IPS-18c (cell line): Measurements from ENCODE around the gene GPR137C.
"Not testable (repeated sequence)": the region's sequence is repeated elsewhere in the genome, so short reads cannot be mapped to it uniquely, and the experiment has no call there.

ENCODE experiments used
- H3K4me3 ChIP-seq: 2 replicates; pipeline ENCODE4 v1.7.0; 2013; ENCODE audit warnings: low read depth, mild to moderate bottlenecking, low read length, moderate library complexity; ENCODE audit not compliant: insufficient read depth
- H3K9me3 ChIP-seq: one replicate; pipeline ENCODE4 v1.6.1; 2013; ENCODE audit warnings: mild to moderate bottlenecking, low read length, moderate library complexity; ENCODE audit not compliant: control insufficient read depth, insufficient read depth

GPR137C gene

GRCh38 chr14:52553002-52553670, 500 bp downstream of the GPR137C start:
- Histone ChIP-seq H3K9me3 (no peaks in the 10 kb centered on the region), H3K4me3 (peak overlapping the region; percentile 71)

- Histone ChIP-seq H3K4me3 (peak overlapping the region; percentile 71), H3K9me3 (no peaks in the 10 kb centered on the region)
These were observed 1.3 kb downstream of the GPR137C start for GRCh38 chr14:52553671-52554575.

- no peaks in the 10 kb centered on the region for H3K9me3 ChIP-seq
- H3K4me3 ChIP-seq, result no peak overlapping the region
These were observed 6.1 kb downstream of the GPR137C start for GRCh38 chr14:52558688-52559087.

DNA sequence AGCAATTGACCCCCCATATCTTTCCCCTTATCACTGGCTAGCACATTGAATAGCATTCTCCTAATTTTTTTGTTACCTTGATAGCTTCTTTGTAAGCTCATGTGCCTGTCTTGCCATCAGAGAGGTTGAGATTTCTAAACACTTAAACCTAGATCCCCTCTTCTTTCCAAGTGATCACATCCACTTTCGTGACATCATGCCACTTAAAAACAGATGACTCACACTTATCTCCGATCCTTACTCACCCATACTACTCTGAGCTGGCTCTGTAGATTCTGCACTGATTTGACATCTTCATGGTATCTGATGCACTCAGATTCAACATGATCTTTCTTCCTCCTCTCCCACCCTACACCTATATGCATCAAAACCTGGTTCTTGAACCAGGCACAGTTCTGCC, 10.5 kb downstream of the GPR137C start:
- Histone ChIP-seq H3K9me3 (no peaks in the 10 kb centered on the region), H3K4me3 (no peak overlapping the region)

DNA sequence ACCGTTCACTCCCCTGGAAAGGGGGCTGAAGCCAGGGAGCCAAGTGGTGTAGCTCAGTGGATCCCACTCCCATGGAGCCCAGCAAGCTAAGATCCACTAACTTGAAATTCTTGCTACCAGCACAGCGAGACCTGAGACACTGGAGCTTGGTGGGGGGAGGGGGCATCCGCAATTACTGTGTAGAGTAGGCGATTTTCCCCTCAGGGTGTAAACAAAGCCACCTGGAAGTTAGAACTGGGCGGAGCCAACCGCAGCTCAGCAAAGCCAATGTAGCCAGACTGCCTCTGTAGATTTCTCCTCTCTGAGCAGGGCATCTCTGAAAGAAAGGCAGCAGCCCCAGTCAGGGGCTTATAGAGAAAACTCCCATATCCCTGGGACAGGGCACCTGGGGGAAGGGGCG, 15.8 kb downstream of the GPR137C start:
- H3K4me3 ChIP-seq, H3K9me3 ChIP-seq: not testable (repeated sequence)

GRCh38 chr14:52575858-52576257, 23.2 kb downstream of the GPR137C start:
- Histone ChIP-seq H3K4me3 (no peak overlapping the region), H3K9me3 (no peaks in the 10 kb centered on the region)

DNA sequence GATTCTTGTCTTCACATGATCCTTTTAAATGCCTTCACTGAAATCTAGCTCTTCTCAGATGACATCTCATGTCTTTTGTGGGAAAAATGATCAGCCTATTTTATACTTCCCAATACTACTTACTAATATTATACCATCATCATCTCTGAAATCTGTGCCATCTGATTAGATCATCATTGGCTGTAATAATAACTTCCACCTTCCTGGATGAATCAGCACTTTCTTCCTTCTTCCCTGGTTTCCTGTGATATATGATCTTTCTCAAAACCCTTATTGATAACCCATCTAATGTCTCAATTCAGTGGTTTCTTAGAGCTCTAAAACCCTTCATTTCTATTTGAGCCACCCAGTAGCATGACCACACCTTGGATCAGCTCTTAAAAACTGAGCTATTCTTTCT, 30.9 kb downstream of the GPR137C start:
- H3K9me3 ChIP-seq, result no peaks in the 10 kb centered on the region
- H3K4me3 ChIP-seq, result no peak overlapping the region

GRCh38 chr14:52589646-52590045, 37.0 kb downstream of the GPR137C start:
- H3K9me3 ChIP-seq, result no peaks in the 10 kb centered on the region
- H3K4me3 ChIP-seq, result no peak overlapping the region

DNA sequence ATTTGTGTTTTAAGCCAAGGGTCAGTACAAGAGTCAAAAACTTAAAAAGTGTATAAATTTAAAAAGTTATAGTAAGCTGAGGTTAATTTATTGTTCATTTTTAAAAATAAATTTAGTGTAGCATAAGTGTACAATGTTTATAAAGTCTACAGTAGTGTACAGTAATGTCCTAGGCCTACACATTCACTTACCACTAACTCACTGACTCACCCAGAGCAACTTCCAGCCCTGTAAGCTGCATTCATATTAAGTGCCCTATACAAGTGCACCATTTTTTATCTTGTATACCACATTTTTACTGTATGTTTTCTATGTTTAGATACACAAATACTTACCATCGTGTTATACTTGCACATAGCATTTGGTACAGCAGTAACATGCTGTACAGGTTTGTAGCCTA, 37.7 kb downstream of the GPR137C start:
- H3K9me3 ChIP-seq, result no peaks in the 10 kb centered on the region
- no peak overlapping the region for H3K4me3 ChIP-seq

DNA sequence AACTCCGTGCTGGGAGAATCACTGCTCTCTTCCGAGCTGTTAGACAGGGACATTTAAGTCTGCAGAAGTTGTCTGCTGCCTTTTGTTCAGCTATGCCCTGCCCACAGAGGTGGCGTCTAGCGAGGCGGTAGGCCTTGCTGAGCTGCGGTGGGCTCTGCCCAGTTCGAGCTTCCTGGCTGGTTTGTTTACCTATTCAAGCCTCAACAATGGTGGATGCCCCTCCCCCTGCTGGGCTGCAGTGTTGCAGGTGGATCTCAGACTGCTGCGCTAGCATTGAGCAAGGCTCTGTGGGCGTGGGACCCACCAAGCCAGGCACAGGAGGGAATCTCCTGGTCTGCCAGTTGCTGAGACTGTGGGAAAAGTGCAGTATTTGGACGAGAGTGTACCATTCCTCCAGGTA, 43.7 kb downstream of the GPR137C start:
- Histone ChIP-seq H3K9me3 (no peaks in the 10 kb centered on the region), H3K4me3 (no peak overlapping the region)

GRCh38 chr14:52596861-52597260, 44.2 kb downstream of the GPR137C start:
- Histone ChIP-seq H3K9me3 (no peaks in the 10 kb centered on the region), H3K4me3 (no peak overlapping the region)

DNA sequence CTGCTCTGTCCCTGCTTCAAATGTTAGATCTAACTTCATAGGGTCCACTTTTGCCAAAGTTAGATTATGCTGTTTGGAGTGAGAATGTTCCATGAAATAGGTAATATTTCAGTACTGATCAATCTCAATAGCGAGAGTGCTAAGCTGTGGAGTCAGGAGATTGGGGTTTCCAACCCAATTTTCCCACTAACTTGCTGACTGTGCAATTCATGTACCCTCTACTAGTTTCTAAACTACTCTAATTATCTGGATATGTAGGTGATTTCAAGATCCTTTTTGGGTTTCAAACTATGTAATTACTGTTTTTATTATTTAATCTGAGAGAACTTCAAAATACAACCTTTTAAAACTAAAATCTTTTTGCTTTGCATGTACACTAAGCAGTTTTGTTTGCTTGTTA, 45.9 kb downstream of the GPR137C start:
- no peak overlapping the region for H3K4me3 ChIP-seq
- H3K9me3 ChIP-seq, result no peaks in the 10 kb centered on the region

DNA sequence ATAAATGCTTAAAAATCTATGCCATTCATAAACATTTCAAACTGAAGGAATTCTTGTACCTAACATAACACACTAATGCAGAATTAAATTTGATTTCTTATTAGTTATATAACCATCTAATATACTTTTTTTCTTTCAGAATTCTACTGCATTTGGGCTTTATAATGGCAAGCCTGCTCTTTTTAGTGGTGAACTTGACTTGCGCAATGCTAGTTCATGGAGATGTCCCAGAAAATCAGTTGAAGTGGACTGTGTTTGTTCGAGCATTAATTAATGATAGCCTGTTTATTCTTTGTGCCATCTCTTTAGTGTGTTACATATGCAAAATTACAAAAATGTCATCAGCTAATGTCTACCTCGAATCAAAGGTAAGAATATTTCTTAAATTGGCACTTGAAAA, 47.3 kb downstream of the GPR137C start:
- H3K9me3 ChIP-seq, result no peaks in the 10 kb centered on the region
- H3K4me3 ChIP-seq, result no peak overlapping the region

DNA sequence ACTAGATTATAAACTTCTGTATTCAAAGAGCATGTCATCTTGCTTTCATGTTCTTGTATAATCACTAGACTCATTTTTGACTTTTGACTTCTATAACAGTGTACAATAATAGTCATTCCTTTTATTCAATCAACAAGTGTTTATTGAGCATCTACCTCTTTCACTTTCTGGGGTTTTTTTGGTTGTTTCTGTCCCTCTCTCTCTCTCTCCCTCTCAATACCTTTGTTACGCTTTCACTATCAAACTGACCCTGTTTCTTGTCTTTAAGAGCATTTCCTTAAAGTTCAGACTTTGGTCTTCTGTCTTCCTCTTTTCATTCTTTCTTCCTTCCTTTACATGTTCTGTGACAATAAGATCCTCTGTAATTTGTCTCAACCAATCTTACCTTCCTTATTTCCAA, 49.5 kb downstream of the GPR137C start:
- no peak overlapping the region for H3K4me3 ChIP-seq
- H3K9me3 ChIP-seq, result no peaks in the 10 kb centered on the region

GRCh38 chr14:52607061-52607460, 54.4 kb downstream of the GPR137C start:
- Histone ChIP-seq H3K4me3 (no peak overlapping the region), H3K9me3 (no peaks in the 10 kb centered on the region)

DNA sequence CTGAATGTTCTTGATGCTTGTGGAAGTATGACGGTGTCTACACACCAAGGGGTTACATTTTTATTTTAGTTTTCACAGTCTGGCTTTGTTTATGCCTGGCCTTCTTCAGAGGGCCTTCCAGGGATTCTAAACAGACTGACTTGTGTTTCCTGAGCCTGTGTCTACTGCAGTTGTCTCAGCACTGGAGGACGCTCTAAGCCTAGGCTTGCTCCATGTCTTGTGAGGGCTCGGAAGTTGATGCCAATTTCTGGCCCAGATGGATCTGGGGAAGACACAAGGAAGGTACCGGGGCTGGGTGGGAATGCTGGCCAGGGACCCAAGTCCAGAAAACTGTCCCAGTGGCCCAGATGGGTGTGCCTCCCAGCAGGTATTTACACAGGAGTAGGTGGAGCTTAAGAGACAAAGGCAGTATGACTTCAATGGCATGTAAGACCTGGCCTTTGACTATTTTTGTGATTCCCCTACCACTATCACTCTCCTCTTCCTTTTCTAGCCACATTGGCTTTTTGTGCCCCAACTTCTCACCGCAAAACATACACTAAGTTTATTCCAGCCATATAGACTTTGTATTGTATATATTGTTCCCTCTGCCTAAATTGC, 56.9 kb downstream of the GPR137C start:
- Histone ChIP-seq H3K9me3 (no peaks in the 10 kb centered on the region), H3K4me3 (no peak overlapping the region)

DNA sequence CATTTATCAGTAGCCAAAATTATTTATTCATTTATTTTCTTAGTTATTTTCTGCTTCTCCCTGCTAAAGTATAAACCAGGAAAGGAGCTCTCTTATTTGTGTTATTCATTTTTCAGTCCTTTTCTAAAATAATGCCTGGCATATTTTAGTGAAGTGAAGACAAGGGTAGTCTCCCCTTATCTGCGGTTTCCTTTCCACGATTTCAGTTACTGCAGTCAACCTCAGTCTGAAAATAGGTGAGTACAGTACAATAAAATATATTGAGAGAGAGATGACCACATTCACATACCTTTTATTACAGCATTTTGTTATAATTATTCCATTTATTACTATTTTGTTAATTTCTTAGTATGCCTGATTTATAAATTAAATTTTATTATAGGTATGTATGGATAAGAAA, 57.6 kb downstream of the GPR137C start:
- no peak overlapping the region for H3K4me3 ChIP-seq

GRCh38 chr14:52618602-52619001, 66.0 kb downstream of the GPR137C start:
- Histone ChIP-seq H3K4me3 (no peak overlapping the region), H3K9me3 (no peaks in the 10 kb centered on the region)

More for the DNA sequence above, 57.6 kb downstream of the GPR137C start:
- no peaks in the 10 kb centered on the region for H3K9me3 ChIP-seq
